HG03175 (cell line): ENCODE results near the gene GIMAP6.
"Not testable (repeated sequence)": the region's sequence is repeated elsewhere in the genome, so short reads cannot be mapped to it uniquely, and the experiment has no call there.

ENCODE experiments used
- ATAC-seq: cut with Tn5 transposase; IDR thresholded peaks from one replicate; pipeline ENCODE4 v1.9.1; 2021; ENCODE audit warnings: mild to moderate bottlenecking, moderate library complexity; ENCODE audit not compliant: unreplicated experiment

The GIMAP6 gene

GRCh38 chr7:150631866-150632864 is at the start of gene GIMAP6:
Gene GIMAP6 (minus strand): TSS chr7:150632385. CDS start chr7:150630142, 2,243 bp downstream.
- ATAC-seq: peak; percentile 73

- not testable (repeated sequence) for ATAC-seq
These were observed 48.2 kb upstream of the GIMAP6 start for GRCh38 chr7:150680364-150680763.

GRCh38 chr7:150678601-150679000 is 46.4 kb upstream of the GIMAP6 start:
- not testable (repeated sequence) for ATAC-seq

GRCh38 chr7:150676854-150677253 is 44.7 kb upstream of the GIMAP6 start:
- not testable (repeated sequence) for ATAC-seq

- ATAC-seq: not testable (repeated sequence)
These were observed 44.1 kb upstream of the GIMAP6 start for GRCh38 chr7:150676276-150676675.

- ATAC-seq: no peak
These were observed 43.5 kb upstream of the GIMAP6 start for GRCh38 chr7:150675714-150676113.

GRCh38 chr7:150671798-150672585 is 39.8 kb upstream of the GIMAP6 start:
- ATAC-seq: not testable (repeated sequence)

- no peak for ATAC-seq
These were observed 36.8 kb upstream of the GIMAP6 start for GRCh38 chr7:150668977-150669376.

- ATAC-seq: peak; percentile 84
These were observed 36.3 kb upstream of the GIMAP6 start for GRCh38 chr7:150668472-150668911.

- no peak for ATAC-seq
These were observed 34.2 kb upstream of the GIMAP6 start for GRCh38 chr7:150666412-150666811.

- ATAC-seq: no peak
These were observed 33.7 kb upstream of the GIMAP6 start for GRCh38 chr7:150665896-150666295.

GRCh38 chr7:150665089-150665748 is 33.0 kb upstream of the GIMAP6 start:
- ATAC-seq: no peak

GRCh38 chr7:150663802-150664494 is 31.8 kb upstream of the GIMAP6 start:
- ATAC-seq: peak; percentile 35

GRCh38 chr7:150662821-150663220 is 30.6 kb upstream of the GIMAP6 start:
- ATAC-seq: not testable (repeated sequence)

- ATAC-seq: no peak
These were observed 28.9 kb upstream of the GIMAP6 start for GRCh38 chr7:150660939-150661613.

- ATAC-seq: no peak
These were observed 25.3 kb upstream of the GIMAP6 start for GRCh38 chr7:150657526-150657925.

GRCh38 chr7:150656047-150656446 is 23.9 kb upstream of the GIMAP6 start:
- no peak for ATAC-seq

- ATAC-seq: no peak
These were observed 22.5 kb upstream of the GIMAP6 start for GRCh38 chr7:150654692-150655091.

- ATAC-seq: no peak
These were observed 16.8 kb upstream of the GIMAP6 start for GRCh38 chr7:150649080-150649385.
